ENCODE measurements around the gene TTC36.
"Not testable (repeated sequence)": the region's sequence is repeated elsewhere in the genome, so short reads cannot be mapped to it uniquely, and the experiment has no call there.

TTC36 gene

GRCh38 chr11:118532091-118532490, 4.8 kb downstream of the TTC36 start:
- DNase-seq = no peak

GRCh38 chr11:118532852-118533768, 5.8 kb downstream of the TTC36 start:
- DNase-seq = no peak

DNA sequence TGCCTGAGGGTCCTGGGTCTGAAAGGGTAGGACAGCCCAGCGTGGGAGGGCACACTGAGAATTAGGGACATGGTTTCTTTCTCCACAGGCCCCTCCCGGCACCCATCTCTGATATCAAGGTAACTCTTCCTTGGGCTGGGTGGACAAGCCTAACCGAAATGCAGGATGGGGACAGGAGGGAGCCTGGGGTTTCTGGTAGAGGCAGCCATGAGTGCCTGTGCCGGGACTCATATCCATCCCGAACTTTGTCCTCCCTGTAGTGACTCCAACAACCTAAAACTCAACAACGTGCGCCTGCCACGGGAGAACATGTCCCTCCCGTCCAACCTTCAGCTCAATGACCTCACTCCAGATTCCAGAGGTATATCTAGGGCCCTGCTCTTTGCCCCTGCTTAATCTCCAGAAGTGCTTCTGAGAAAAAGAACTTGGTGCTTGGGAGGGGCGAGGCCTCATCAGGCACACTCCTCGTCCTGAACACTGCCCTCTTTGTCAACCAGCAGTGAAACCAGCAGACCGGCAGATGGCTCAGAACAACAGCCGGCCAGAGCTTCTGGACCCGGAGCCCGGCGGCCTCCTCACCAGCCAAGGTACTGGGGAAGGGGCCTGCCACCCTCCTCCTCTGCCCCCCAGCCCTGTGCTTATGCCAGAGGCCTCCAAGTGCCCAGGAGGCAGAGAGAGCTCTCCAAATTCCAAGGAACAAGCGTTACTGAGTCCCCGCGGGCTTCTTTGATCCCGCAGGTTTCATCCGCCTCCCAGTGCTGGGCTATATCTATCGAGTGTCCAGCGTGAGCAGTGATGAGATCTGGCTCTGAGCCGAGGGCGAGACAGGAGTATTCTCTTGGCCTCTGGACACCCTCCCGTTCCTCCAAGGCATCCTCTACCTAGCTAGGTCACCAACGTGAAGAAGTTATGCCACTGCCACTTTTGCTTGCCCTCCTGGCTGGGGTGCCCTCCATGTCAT, 6.8 kb downstream of the TTC36 start:
- peak in 32 of 56 donors; percentile 7 to 62 (median 26) for DNase-seq

DNA sequence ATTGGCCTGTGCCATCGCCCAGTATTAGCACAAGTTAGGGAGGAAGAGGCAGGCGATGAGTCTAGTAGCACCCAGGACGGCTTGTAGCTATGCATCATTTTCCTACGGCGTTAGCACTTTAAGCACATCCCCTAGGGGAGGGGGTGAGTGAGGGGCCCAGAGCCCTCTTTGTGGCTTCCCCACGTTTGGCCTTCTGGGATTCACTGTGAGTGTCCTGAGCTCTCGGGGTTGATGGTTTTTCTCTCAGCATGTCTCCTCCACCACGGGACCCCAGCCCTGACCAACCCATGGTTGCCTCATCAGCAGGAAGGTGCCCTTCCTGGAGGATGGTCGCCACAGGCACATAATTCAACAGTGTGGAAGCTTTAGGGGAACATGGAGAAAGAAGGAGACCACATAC, 8.0 kb downstream of the TTC36 start:
- DNase-seq = no peak

- DNase-seq = no peak
Observed at GRCh38 chr11:118536726-118537125, 9.5 kb downstream of the TTC36 start.

DNA sequence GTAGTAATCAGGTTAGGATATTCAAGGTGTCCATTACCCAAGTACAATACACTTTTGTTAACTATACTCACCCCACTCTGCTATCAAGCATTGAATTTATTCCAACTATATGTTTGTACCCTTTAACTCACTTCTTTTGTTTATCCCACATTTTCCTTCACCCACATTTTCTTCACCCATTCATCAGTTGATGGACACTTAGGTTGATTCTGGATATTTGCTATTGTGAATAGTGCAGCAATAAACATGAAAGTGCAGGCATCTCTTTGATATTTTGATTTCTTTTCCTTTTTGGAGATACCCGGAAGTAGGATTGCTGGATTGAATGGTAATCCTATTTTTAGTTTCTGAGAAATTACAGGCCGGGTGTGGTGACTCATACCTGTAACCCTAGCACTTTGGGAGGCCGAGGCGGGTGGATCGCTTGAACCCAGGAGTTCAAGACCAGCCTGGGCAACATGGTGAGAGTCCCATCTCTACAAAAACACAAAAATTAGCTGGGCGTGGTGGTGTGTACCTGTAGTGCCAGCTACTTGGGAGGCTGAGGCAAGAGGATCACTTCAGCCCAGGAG, 10.2 kb downstream of the TTC36 start:
- no peak for DNase-seq

DNA sequence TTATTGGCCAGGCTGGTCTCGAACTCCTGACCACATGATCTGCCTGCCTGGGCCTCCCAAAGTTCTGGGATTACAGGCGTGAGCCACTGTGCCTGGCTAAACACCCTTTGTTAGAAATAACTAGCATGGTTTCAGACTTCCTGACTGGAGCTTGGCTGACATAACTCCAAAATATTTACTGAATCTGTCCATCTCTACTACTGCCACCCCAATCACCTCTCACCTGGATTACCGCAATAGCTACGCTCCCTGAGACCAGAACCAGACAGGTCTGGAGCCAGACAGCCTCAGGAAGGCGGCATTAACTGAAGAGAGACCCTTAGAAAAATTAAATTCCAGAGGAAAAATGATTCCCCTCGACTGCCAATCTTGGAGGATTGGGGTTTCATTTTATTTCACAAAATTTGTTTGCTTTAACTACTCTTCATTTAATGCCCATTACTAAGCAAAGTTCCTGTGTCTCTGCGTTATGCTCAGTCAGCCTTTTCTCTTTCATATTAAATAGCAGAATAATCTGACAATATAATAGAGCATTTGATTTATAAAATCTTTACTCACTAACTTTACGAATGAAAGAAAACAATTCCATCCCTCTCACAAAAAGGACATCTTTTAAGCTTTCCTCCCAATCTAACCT, 16.9 kb downstream of the TTC36 start:
- DNase-seq = no peak

DNA sequence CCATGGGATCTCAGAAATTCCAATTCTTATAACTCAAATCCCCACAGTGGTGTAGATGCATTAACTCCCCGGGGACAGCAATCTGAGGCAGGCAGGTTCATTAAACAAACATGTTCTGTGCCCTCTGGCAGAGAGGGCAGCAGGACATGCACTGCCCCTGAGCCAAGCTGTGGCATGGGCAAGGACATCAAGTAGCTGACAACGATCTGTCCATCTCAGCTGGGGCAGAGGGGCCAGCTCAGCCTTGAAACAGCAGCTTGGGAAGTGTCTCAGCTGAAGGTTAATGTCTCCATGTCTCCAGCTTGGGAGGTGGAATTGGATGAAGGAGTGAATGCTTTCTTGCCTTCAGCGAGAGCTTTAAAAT, 17.4 kb downstream of the TTC36 start:
- DNase-seq = no peak

GRCh38 chr11:118545533-118545932, 18.3 kb downstream of the TTC36 start:
- no peak for DNase-seq

DNA sequence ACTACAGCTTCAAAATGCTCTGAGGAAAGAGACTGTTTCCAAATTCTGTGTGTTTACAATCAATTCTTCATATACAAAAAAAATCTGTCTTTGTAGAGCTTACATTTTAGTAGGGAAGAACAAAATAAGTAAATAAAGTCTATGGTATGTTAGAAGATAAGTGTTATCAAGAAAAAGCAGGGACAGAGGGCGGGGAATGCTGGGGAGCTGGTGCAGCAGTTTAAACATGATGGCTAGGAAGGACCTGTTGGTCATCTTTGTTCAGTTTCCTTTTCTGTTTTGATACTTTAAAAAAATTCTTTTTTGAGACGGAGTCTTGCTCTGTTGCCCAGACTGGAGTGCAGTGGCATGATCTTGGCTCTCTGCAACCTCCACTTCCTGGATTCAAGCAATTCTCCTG, 19.9 kb downstream of the TTC36 start:
- no peak for DNase-seq

DNA sequence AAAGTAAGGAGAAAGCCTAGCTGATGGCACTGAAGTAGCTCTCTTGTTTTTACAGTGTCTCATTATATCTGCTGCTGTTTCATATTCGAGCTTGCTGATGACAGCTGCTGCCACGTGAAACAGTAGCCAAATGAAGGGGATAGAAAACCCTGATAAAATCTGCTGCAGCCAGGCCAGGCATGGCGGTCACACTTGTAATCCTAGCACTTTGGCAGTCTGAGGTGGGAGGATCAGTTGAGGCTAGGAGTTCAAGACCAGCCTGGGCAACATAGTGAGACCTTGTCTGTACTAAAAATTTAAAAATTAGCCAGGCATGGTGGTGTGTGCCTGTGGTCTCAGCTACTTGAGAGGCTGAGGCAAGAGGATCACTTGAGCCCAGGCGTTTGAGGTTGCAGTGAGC, 25.1 kb downstream of the TTC36 start:
- DNase-seq = no peak

- DNase-seq = no peak
Observed at GRCh38 chr11:118560806-118561205, 33.5 kb downstream of the TTC36 start.

DNA sequence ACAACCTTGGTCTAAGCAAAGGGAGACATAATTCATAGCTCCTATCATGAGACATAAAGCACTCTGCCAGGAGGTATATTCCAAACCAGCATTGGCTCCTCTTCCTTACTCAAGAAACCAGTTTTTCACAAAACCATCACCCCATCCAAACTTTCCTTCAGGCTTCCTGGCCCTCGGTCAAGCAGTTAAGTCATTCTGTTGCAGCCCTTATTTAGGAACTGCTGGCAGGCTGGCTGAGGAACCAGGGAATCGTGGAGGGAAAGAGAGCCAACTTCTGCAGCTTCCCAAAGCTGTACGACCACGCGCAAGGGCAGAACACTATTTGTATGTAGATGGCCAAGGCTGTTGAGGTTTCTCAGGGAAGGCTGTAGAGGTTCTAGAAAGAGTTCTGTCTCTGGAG, 37.8 kb downstream of the TTC36 start:
- peak in 8 of 56 donors; percentile 4 to 36 (median 12) for DNase-seq

DNA sequence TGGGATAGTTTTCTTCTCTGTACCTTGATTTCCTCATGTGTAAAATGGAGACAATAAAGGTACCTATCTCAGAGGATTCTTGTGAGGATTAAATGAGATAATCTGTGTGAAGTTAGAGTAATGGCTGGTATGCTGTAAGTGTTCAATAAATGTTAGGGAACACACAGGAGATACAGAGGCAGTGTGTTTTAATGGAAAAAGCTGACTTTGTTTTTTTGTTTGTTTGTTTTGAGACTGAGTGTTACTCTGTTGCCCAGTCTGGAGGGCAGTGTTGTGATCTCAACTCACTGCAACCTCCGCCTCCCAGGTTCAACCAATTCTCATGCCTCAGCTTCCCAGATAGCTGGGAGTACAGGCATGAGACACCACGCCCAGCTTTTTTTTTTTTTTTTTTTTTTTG, 42.4 kb downstream of the TTC36 start:
- DNase-seq = no peak

DNA sequence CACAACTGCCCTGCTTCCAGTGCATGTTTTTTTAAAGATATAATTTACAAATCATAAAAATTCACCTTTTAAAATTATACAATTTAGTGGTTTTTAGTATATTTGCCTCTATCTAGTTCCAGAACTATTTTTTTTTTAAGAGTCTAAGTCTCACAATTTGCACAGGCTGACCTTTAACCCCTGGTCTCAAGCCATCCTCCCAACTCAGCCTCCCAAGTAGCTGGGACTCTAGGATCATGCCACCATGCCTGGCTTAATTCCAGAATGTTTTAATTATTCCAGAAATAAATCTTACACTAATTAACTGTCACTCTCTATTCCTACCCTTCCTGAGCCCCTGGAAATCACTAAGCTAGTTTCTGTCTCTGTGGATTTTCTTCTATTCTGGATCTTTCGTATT, 43.5 kb downstream of the TTC36 start:
- no peak for DNase-seq

DNA sequence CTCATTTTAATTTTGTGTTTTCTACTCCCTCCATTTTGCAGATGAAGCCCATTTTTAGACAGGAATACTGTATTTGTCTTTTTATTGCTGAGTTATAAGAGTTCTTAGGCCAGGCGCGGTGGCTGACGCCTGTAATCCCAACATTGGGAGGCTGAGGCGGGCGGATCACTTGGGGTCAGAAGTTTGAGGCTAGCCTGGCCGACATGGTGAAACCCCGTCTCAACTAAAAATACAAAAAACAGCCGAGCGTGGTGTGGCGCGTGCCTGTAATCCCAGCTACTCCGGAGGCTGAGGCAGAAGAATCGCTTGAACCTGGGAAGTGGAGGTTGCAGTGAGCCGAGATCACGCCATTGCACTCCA, 44.4 kb downstream of the TTC36 start:
- peak in 2 of 56 donors; percentile 6 to 9 for DNase-seq

DNA sequence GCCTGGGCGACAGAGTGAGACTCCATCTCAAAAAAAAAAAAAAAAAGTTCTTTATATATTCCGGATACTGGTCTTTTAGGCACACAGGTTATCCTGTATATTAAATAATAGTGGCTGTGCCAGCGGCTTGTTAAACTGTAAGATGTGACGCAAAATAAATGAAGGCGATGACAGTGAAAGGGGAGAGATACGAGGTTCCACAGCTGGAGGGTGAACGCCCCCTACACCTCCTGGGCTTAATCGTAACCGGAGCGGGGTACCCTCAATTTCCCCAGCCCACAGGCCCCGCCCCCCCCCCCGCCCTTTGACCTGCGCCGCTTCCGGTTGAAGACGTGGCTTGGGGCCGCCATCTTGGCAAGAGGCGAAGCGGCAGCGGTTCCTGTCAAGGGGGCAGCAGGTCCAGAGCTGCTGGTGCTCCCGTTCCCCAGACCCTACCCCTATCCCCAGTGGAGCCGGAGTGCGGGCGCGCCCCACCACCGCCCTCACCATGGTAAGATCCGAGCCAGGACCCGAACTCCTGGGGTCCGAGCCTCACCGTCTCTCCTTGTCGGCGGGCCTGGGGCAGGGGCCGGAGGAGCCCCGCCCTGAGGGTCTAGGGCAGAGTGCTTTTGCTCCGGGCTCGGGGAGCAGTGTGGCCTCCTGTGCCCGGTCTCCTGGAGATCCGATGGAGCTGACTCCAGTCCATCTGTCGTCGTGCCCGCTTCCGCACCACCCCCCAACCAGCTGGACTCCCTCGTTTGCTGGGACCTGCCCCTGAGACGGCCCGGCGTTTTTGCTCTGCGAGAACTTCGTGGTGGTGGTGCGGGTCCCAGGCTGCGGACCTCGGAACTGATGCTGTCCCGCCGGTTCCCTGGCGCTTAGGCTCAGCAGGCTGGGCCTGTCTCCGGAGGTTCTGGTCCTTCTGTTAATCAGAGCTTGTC, 45.0 kb downstream of the TTC36 start, which contains the start of gene ARCN1:
Gene ARCN1 (plus strand): TSS at position 349 of the 920 bp plus-strand sequence. CDS start 139 bp downstream, at position 488.
- DNase-seq = peak in 54 of 56 donors; percentile 22 to 83 (median 68)

- peak in 2 of 56 donors; percentile 37 to 39 for DNase-seq
Observed at GRCh38 chr11:118572981-118573550, 45.8 kb downstream of the TTC36 start.

DNA sequence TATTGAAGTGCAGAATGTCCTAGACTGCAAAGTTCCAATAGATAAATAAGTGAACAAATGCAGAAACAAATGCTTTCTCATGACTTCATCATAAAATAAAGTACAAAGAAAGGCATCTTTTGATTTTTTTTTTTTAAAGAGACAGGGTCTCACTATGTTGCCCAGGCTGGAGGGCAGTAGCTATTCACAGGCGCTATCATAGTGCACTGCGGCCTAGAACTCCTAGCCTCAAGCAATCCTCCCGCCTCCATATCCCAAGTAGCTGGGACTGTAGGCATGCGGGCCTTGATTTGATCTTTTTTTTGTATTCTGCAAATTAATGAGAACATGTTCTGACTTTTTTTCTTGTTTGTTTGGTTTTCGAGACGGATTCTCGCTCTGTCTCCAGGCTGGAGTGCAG, 47.4 kb downstream of the TTC36 start:
- DNase-seq = no peak

- not testable (repeated sequence) for DNase-seq
Observed at GRCh38 chr11:118577995-118578394, 50.7 kb downstream of the TTC36 start.
